OCI-LY7 (cell line): ENCODE results near the gene IGSF11. TPM values are rescaled to one million over a fixed set of nuclear protein-coding genes. Genes with fewer than 3 reads are reported as not detected.
A peak's percentile ranks its signal among the peaks of the same experiment; 100 is the strongest.

Experiments
- BruUV-seq: library from RNA; stranded (reverse); fragments of 400-500 nt; replicated peaks from 2 replicates; lab custom pipeline; 2021; lab: Mats Ljungman, UMichigan
- CTCF ChIA-PET: fragments of 300-600 bp; sonication (Branson Sonifier 250); formaldehyde crosslinking; loops from one replicate; lab custom pipeline; 2022; ENCODE audit warnings: antibody characterized with exemption; ENCODE audit not compliant: unreplicated experiment; lab: Charles Lee
- POLR2A ChIA-PET: fragments of 300-600 bp; sonication (Branson Sonifier 250); formaldehyde crosslinking; loops from one replicate; lab custom pipeline; 2022; ENCODE audit warnings: antibody characterized with exemption; lab: Charles Lee
- DNase-seq: peaks from one replicate; pipeline ENCODE4 v3.0.0-alpha.2; 2015; ENCODE audit warnings: low spot score
- H2AFZ ChIP-seq: fragments of 200-600 bp; sonication (generic), shearing (Covaris generic); 2 replicates; pipeline ENCODE4 v1.6.1; 2014; ENCODE audit warnings: mild to moderate bottlenecking, antibody characterized with exemption, low read length, moderate library complexity
- H3K27ac ChIP-seq: fragments of 200-600 bp; sonication (generic); 2 replicates; pipeline ENCODE4 v1.5.1; 2014; ENCODE audit warnings: mixed run types, low read depth, mild to moderate bottlenecking, moderate library complexity, low read length, inconsistent platforms; ENCODE audit not compliant: poor library complexity, severe bottlenecking
- H3K36me3 ChIP-seq: fragments of 200-600 bp; sonication (generic); 2 replicates; pipeline ENCODE4 v1.6.1; 2014; ENCODE audit warnings: mild to moderate bottlenecking, antibody characterized with exemption, low read length, moderate library complexity, mixed read lengths; ENCODE audit not compliant: insufficient read depth
- H3K4me1 ChIP-seq: fragments of 200-600 bp; sonication (generic); 2 replicates; pipeline ENCODE4 v1.5.1; 2014; ENCODE audit warnings: mild to moderate bottlenecking, low read length; ENCODE audit not compliant: insufficient read depth, poor library complexity, severe bottlenecking
- H3K4me2 ChIP-seq: fragments of 200-600 bp; sonication (generic); 2 replicates; pipeline ENCODE4 v1.6.1; 2014; ENCODE audit warnings: mild to moderate bottlenecking, low read length
- H3K4me3 ChIP-seq: fragments of 200-600 bp; sonication (generic); 2 replicates; pipeline ENCODE4 v1.5.1; 2014; ENCODE audit warnings: mild to moderate bottlenecking, low read depth, low read length; ENCODE audit not compliant: poor library complexity, severe bottlenecking
- H3K79me2 ChIP-seq: fragments of 200-600 bp; sonication (generic); 2 replicates; pipeline ENCODE4 v1.6.1; 2016; ENCODE audit warnings: low read depth, mild to moderate bottlenecking, low read length, moderate library complexity, mixed read lengths; ENCODE audit not compliant: insufficient read depth
- H3K9me2 ChIP-seq: fragments of 200-600 bp; sonication (generic); 2 replicates; pipeline ENCODE4 v1.6.1; 2016; ENCODE audit warnings: mild to moderate bottlenecking, low read length, mixed read lengths; ENCODE audit not compliant: insufficient read depth
- H3K9me3 ChIP-seq: fragments of 200-600 bp; sonication (generic); 2 replicates; pipeline ENCODE4 v1.6.1; 2014; ENCODE audit warnings: mild to moderate bottlenecking, mixed run types, low read length, mixed read lengths
- H4K20me1 ChIP-seq: fragments of 200-600 bp; sonication (generic); 2 replicates; pipeline ENCODE4 v1.6.1; 2014; ENCODE audit warnings: mild to moderate bottlenecking, antibody characterized with exemption, low read length, moderate library complexity, mixed read lengths; ENCODE audit not compliant: insufficient read depth
- EZH2phosphoT487 ChIP-seq: fragments of 200-600 bp; sonication (generic); IDR thresholded peaks from 2 replicates; pipeline ENCODE4 v1.6.1; 2018; ENCODE audit warnings: low read depth, borderline replicate concordance, mild to moderate bottlenecking, mixed run types, antibody characterized with exemption, low read length, moderate library complexity, mixed read lengths
- intact Hi-C: fragments of 100-400 bp; cut with micrococcal nuclease; formaldehyde crosslinking; loops from one replicate; pipeline ENCODE4 v1.10.0; 2022; ENCODE audit not compliant: unreplicated experiment
- total RNA-seq, 2 experiments: library from RNA; depleted of rRNA in 1 of 2; stranded (reverse); fragments of >200 nt in 1 of 2; shearing (Covaris generic) in 1 of 2; gene quantifications; 2 replicates each; pipeline ENCODE4 v1.2.3, GENCODE V29; 2014 to 2022
- TF ChIP-seq, protein P1 (sequence below): fragments of 200-600 bp; sonication (generic); conservative IDR thresholded peaks from 2 replicates; pipeline ENCODE4 v1.5.1; 2014; ENCODE audit warnings: mild to moderate bottlenecking, antibody characterized with exemption, low read length, moderate library complexity, mixed read lengths

IGSF11 gene
- total RNA-seq, 2 experiments from 2014 or later: not detected

- POLR2A ChIA-PET: interaction anchor here (0.7 to 0.9 kb wide), 2 partner anchors 8 to 256 kb away, joined by 3 to 4 read pairs; partner anchors contain the start of gene IGSF11
- Histone ChIP-seq H2AFZ (no peak overlapping the region), H3K4me2 (no peak overlapping the region), H3K4me3 (no peak overlapping the region), H3K9me3 (no peaks in the 10 kb centered on the region), H3K4me1 (no peaks in the 10 kb centered on the region), H3K27ac (no peak overlapping the region), H3K36me3 (no peaks in the 10 kb centered on the region), H3K79me2 (no peaks in the 10 kb centered on the region), H4K20me1 (no peaks in the 10 kb centered on the region), H3K9me2 (no peaks in the 10 kb centered on the region)
- TF ChIP-seq, protein P1, sequence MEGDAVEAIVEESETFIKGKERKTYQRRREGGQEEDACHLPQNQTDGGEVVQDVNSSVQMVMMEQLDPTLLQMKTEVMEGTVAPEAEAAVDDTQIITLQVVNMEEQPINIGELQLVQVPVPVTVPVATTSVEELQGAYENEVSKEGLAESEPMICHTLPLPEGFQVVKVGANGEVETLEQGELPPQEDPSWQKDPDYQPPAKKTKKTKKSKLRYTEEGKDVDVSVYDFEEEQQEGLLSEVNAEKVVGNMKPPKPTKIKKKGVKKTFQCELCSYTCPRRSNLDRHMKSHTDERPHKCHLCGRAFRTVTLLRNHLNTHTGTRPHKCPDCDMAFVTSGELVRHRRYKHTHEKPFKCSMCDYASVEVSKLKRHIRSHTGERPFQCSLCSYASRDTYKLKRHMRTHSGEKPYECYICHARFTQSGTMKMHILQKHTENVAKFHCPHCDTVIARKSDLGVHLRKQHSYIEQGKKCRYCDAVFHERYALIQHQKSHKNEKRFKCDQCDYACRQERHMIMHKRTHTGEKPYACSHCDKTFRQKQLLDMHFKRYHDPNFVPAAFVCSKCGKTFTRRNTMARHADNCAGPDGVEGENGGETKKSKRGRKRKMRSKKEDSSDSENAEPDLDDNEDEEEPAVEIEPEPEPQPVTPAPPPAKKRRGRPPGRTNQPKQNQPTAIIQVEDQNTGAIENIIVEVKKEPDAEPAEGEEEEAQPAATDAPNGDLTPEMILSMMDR: no peak
- no peak for TF ChIP-seq EZH2phosphoT487
- BruUV-seq: no TSS peak
- intact Hi-C loops: no loop called here
- CTCF ChIA-PET: no interaction called here
- DNase-seq: no peak
These were observed 7.5 kb upstream of the IGSF11 start for GRCh38 chr3:119042162-119042561.

GRCh38 chr3:119035014-119035346 is 334 bp upstream of the IGSF11 start:
- Histone ChIP-seq H3K9me3 (no peaks in the 10 kb centered on the region), H3K4me1 (no peaks in the 10 kb centered on the region), H4K20me1 (no peaks in the 10 kb centered on the region), H3K79me2 (no peaks in the 10 kb centered on the region), H3K9me2 (no peaks in the 10 kb centered on the region), H3K36me3 (no peaks in the 10 kb centered on the region), H3K27ac (no peak overlapping the region), H3K4me2 (peak overlapping the region; percentile 47; the same call in 1 of the 2 replicates), H3K4me3 (peak overlapping the region; percentile 29), H2AFZ (no peak overlapping the region)
- no peak for TF ChIP-seq EZH2phosphoT487
- TF ChIP-seq, protein P1: peak; percentile 49
- DNase-seq: no peak
- no TSS peak for BruUV-seq
- intact Hi-C loops: loop anchor here (2.0 kb wide), 2 partner anchors 152 to 206 kb away; partner anchors contain the start of gene B4GALT4
- ChIA-PET POLR2A (interaction anchor here (0.7 to 1.1 kb wide), 2 partner anchors 8 to 10 kb away, joined by 3 read pairs; no protein-coding TSS in a partner anchor), CTCF (interaction anchor here (0.9 kb wide), 1 partner anchor 153 kb away, joined by 4 read pairs; no protein-coding TSS in a partner anchor)
